ENCODE data around the gene DICER1.

The DICER1 gene

DNA sequence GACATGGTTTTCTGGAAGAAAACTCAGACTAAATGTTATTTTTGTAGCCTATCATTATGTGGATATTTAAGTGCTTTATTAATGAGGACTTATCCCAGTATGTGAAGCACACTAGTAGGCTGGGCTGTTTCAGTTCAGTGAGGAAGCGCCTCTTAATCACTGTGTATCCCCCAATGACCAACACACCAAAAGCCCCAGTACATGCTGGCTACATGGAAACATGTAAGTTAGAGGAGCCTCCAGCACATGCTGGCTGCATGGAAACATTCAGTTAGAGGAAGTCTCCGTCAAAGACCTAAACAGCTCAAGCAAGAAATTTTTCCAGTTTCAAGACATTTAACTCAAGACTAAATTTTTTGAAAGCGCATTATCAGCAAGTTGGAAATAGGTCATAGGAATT, 26.8 kb downstream of the DICER1 start:
- TF ChIP-seq, protein P1, sequence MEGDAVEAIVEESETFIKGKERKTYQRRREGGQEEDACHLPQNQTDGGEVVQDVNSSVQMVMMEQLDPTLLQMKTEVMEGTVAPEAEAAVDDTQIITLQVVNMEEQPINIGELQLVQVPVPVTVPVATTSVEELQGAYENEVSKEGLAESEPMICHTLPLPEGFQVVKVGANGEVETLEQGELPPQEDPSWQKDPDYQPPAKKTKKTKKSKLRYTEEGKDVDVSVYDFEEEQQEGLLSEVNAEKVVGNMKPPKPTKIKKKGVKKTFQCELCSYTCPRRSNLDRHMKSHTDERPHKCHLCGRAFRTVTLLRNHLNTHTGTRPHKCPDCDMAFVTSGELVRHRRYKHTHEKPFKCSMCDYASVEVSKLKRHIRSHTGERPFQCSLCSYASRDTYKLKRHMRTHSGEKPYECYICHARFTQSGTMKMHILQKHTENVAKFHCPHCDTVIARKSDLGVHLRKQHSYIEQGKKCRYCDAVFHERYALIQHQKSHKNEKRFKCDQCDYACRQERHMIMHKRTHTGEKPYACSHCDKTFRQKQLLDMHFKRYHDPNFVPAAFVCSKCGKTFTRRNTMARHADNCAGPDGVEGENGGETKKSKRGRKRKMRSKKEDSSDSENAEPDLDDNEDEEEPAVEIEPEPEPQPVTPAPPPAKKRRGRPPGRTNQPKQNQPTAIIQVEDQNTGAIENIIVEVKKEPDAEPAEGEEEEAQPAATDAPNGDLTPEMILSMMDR (IDR thresholded peaks at IDR 0.05; ENCODE audit: low read depth, low read length), result no peak
- no peak for DNase-seq (ENCODE audit: extremely low read depth, low read depth)

DNA sequence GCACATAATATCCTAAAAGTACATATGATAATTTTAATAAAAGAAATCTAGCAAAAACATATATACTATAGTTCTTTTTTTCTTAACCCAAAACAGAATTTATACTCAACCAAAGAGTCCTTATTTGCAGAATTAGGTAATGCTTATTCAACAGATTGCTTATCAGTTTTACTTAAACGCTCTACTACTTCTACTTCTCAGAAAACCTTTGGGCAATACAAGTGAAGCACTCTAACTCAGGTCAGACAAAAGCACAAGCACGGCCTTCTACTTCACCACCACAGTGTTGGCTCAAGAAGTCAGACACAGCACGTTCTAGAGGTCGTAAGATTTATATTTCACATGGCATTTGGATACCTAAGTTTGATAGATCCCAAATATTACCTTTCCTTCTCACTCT, 29.2 kb downstream of the DICER1 start:
- TF ChIP-seq, protein P1 (IDR thresholded peaks at IDR 0.05; ENCODE audit: low read depth, low read length), result no peak
- DNase-seq (ENCODE audit: extremely low read depth, low read depth), result no peak

DNA sequence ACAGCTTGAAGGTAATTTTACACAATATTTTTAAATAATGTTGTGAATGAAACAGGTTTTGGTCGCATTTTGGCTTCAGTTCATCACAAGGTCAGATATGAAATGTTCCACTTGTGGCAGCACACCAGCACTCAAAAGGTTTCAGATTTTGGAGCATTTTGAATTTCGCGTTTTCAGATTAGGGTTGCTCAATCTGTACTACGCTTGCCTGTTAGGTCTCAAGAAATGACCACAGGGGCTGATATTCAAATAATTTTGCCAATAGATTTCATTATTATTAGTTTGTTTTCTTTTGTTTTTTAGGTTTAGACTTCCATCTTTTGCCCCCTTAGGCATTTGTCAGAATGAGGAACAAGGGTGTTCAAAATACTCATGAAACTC, 29.8 kb downstream of the DICER1 start:
- TF ChIP-seq, protein P1 (IDR thresholded peaks at IDR 0.05; ENCODE audit: low read depth, low read length), result no peak
- DNase-seq (ENCODE audit: extremely low read depth, low read depth), result no peak

DNA sequence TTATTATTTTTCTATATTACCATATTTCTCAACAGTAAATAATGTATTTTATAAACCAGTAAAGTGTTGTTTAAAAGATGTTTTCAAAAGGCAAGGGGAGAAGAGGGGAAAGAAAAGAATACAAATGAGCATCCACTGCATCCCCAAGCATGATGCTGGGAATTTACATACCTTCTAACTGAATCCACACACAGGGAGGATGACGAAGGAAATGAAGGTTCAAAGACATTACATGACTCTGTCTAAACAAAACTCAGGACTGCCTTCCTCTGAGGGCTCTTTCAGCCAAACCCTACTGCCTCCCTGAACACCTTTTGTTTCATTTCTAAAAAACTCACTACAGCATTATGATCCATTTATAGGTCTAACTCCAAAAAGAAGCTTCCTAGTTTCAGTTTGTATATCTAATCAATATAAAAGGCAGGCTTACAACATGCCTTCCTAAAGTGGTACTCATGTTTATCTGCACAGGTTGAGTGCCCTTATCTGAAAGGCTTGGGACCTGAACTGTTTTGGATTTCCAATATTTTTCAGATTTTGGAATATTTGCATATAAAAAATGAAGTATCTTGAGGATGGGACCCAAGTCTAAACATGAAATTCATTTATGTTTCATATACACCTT, 30.3 kb downstream of the DICER1 start:
- no peak for DNase-seq (ENCODE audit: extremely low read depth, low read depth)
- TF ChIP-seq, protein P1 (IDR thresholded peaks at IDR 0.05; ENCODE audit: low read depth, low read length), result no peak

DNA sequence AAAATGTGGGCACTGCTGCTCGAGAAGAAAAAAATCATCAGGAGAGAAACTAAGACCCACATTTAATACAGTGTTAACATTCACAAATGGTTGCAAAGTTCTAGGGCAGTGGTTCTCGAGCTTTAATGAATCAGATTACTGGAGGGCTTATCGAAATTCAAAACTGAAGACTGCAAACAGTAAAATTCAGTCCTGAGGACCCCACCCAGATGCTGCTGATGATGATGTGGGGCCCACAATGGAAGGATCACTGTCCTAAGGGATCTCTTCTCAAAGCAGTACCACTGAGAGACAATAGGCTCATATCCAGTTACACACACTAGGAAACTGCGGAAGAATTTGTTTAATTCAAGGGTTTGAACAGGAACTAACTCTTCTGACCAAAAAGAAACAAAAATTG, 31.4 kb downstream of the DICER1 start:
- TF ChIP-seq, protein P1 (IDR thresholded peaks at IDR 0.05; ENCODE audit: low read depth, low read length), result no peak
- no peak for DNase-seq (ENCODE audit: extremely low read depth, low read depth)

DNA sequence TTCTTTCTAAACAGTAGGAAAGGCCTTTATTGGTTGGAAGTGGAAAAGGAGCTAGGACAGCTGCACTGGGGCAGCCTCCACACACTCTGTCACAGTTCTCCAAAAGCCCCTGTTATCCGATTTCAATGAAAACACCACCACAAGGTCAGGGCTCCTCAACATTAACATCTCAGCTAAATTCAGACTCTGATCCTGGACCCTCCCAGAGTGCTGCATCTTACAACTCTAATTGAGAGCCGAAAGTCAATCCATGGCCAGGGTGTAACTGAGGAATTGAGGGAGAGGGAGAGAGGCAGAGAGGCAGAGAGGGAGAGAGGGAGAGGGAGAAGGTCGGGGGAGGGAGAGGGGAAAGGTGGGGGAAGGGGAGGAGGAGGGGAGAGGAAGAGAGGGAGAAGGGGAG, 32.1 kb downstream of the DICER1 start:
- TF ChIP-seq, protein P1 (IDR thresholded peaks at IDR 0.05; ENCODE audit: low read depth, low read length), result no peak
- no peak for DNase-seq (ENCODE audit: extremely low read depth, low read depth)

DNA sequence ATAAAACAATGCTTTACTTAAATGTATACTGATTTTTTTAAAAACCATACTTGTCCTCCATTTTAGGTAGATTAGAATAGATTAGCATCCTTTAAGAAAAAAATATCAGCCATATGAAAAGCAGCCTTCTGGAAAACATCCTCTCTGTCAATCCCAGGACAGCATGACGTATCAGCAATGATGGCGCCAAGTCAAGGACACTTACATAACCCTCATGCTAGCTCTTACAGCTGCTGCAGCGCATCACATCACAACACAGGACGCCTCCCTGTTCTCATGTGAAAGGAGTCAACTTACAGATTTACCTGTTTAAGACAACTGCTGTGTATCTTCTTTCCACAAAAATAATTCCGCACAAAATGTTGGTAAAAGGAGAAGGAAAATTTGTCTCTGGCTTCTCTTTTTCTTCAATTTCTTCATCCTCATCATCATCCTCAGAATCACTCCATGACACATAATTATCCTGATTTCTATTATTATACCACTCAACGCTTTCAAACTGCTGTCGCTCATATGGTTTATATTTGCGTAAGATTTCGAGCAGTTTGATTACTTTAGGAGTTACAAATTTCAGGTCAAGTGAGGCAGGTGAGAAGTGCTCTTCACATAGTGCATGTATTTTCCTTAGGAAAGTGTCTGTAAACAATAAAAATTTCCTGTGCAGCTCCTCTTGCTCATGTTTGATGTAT, 33.3 kb downstream of the DICER1 start:
- DNase-seq (ENCODE audit: extremely low read depth, low read depth), result no peak
- TF ChIP-seq, protein P1 (IDR thresholded peaks at IDR 0.05; ENCODE audit: low read depth, low read length), result no peak

Measured in AG09319 (cell line).